IPS DF 6.9 (cell line): ENCODE measurements around the gene CNTNAP2.
"Not testable (repeated sequence)": the region's sequence is repeated elsewhere in the genome, so short reads cannot be mapped to it uniquely, and the experiment has no call there.

Experiments used
- DNase-seq: peaks from one replicate; pipeline ENCODE4 v3.0.0-alpha.2; 2013; ENCODE audit warnings: low read depth, low spot score
- H3K27ac ChIP-seq: one replicate; pipeline ENCODE4 v1.5.1; 2013; ENCODE audit warnings: low read length, control low read depth
- H3K27me3 ChIP-seq: 2 replicates; pipeline ENCODE4 v1.6.1; 2013; ENCODE audit warnings: mild to moderate bottlenecking, low read length; ENCODE audit not compliant: control insufficient read depth, insufficient read depth
- H3K36me3 ChIP-seq: 2 replicates; pipeline ENCODE4 v1.6.1; 2013; ENCODE audit warnings: low read length; ENCODE audit not compliant: control insufficient read depth, insufficient read depth
- H3K4me1 ChIP-seq: 2 replicates; pipeline ENCODE4 v1.6.1; 2013; ENCODE audit warnings: low read length; ENCODE audit not compliant: control insufficient read depth, insufficient read depth
- H3K4me3 ChIP-seq: 2 replicates; pipeline ENCODE4 v1.5.1; 2013; ENCODE audit warnings: mild to moderate bottlenecking, low read length
- H3K9me3 ChIP-seq: 2 replicates; pipeline ENCODE4 v1.6.1; 2013; ENCODE audit warnings: low read length, inconsistent platforms; ENCODE audit not compliant: control insufficient read depth, insufficient read depth
- WGBS: extraction: QIAGEN DNeasy Blood & Tissue Kit; methylation state at CpG from one replicate; pipeline ENCODE4 v1.1.7; 2013; ENCODE audit warnings: mixed read lengths, missing lambda C conversion rate; ENCODE audit not compliant: insufficient read length, insufficient coverage; 5-methylcytosine and 5-hydroxymethylcytosine counted together

Gene CNTNAP2

DNA sequence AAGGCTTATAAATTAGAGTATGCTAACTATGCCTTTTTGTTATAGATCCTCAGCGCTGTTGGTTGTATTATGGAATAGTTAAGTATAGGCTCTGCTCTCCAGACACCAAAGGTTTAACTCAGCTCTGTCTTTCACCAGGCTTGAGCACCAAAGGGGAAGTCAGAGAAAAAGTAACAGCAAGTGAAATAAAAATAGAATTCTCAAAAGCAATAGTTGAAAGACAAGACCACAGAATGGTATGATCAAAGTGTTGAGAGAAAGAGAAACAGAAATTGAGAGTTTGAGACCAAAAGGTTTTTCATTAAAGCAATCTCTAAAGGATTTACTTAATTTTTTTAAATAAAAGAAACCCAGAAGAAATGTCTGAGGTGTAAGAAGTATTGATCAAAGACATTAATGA is 1944.1 kb downstream of the CNTNAP2 start:
- WGBS, result no CpG with 5 or more reads among the region's 1 CpG
- no peak for DNase-seq
- Histone ChIP-seq H3K36me3 (no peaks in the 10 kb centered on the region), H3K4me1 (peaks cover 2% of the 10 kb centered on the region; the same call in 1 of the 2 replicates), H3K4me3 (no peak overlapping the region), H3K9me3 (no peaks in the 10 kb centered on the region), H3K27me3 (no peaks in the 10 kb centered on the region), H3K27ac (no peak overlapping the region)

GRCh38 chr7:148078111-148078510 is 1961.5 kb downstream of the CNTNAP2 start:
- H3K4me3 ChIP-seq, H3K27me3 ChIP-seq, H3K9me3 ChIP-seq, H3K4me1 ChIP-seq, H3K36me3 ChIP-seq, DNase-seq, H3K27ac ChIP-seq: not testable (repeated sequence)
- no CpG with 5 or more reads among the region's 4 CpGs for WGBS

DNA sequence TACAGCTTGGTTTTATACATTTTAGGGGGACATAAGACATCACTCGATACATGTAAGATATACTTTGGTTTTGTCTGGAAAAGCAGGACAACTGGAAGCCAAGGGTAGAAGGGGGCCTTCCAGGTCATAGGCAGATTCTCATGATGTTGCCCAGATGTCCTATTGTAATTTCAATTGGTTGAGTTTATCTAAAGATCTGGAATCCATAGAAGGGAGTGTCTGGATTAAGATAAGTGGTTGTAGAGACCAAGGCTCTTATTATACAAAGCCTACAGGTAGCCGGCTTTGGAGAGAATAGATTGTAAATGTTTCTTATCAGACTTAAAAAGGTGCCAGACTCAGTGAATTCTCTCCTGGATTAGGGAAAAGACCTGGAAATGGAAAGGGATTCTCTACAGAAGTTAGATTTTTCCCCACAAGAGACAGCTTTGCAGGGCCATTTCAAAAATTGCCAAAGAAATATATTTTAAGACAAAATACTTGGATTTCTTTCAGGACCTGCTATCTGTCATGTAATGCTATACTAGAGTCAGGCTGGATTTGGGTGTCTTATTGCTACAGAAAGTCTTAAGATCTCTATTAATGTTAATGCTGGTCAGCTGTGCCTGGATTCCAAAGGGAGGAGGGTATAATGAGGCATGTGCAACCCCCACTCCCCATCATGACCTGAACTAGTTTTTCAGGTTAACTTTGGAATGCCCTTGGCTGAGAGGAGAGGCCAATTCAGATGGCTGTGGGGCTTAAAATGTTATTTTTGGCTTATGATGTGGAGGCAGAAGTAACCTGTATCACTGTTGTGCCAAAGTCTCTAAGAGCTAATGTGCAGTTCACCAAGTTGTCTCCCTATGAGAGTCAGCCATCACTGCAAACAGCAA is 1962.8 kb downstream of the CNTNAP2 start:
- Histone ChIP-seq H3K4me1 (no peaks in the 10 kb centered on the region), H3K27me3 (no peaks in the 10 kb centered on the region), H3K4me3 (no peak overlapping the region), H3K27ac (no peak overlapping the region), H3K36me3 (no peaks in the 10 kb centered on the region), H3K9me3 (no peaks in the 10 kb centered on the region)
- WGBS, result no CpG with 5 or more reads among the region's 2 CpGs
- DNase-seq, result no peak

DNA sequence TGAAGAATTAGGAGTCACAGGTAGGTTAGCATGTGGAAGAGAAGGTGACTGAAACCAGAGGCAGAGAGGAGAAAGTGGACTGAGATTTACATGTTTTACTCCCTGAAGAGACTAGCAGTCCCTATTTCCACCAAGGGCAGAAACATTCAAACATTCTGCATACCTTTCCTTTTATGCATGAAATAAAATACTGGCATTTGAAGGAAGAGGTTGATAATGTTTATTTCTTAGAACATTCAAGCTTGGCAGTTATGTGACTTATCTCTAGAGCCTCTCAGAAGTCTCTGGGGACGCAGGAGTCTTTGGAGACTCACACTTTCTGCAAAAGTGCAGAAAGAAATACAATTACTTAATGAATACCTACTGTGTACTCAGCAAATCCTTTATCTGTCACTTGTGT is 1966.8 kb downstream of the CNTNAP2 start:
- Histone ChIP-seq H3K27me3 (no peaks in the 10 kb centered on the region), H3K27ac (no peak overlapping the region), H3K36me3 (no peaks in the 10 kb centered on the region), H3K4me3 (no peak overlapping the region), H3K9me3 (no peaks in the 10 kb centered on the region), H3K4me1 (no peaks in the 10 kb centered on the region)
- no peak for DNase-seq
- WGBS, result no CpG with 5 or more reads among the region's 1 CpG

GRCh38 chr7:148084138-148084537 is 1967.5 kb downstream of the CNTNAP2 start:
- DNase-seq, result peak; percentile 54
- WGBS, result no CpG with 5 or more reads among the region's 3 CpGs
- Histone ChIP-seq H3K27ac (no peak overlapping the region), H3K4me3 (no peak overlapping the region), H3K4me1 (no peaks in the 10 kb centered on the region), H3K36me3 (no peaks in the 10 kb centered on the region), H3K27me3 (no peaks in the 10 kb centered on the region), H3K9me3 (no peaks in the 10 kb centered on the region)

- WGBS, result no CpG with 5 or more reads among the region's 4 CpGs
- Histone ChIP-seq H3K4me1 (no peaks in the 10 kb centered on the region), H3K9me3 (no peaks in the 10 kb centered on the region), H3K27me3 (no peaks in the 10 kb centered on the region), H3K27ac (no peak overlapping the region), H3K4me3 (no peak overlapping the region), H3K36me3 (no peaks in the 10 kb centered on the region)
- no peak for DNase-seq
Measured at GRCh38 chr7:148091882-148092281, 1975.3 kb downstream of the CNTNAP2 start.

GRCh38 chr7:148093375-148094166 is 1977.0 kb downstream of the CNTNAP2 start:
- Histone ChIP-seq H3K4me1 (no peaks in the 10 kb centered on the region), H3K36me3 (no peaks in the 10 kb centered on the region), H3K27ac (no peak overlapping the region), H3K4me3 (no peak overlapping the region), H3K9me3 (no peaks in the 10 kb centered on the region), H3K27me3 (no peaks in the 10 kb centered on the region)
- DNase-seq, result no peak
- WGBS, result no CpG with 5 or more reads among the region's 9 CpGs

DNA sequence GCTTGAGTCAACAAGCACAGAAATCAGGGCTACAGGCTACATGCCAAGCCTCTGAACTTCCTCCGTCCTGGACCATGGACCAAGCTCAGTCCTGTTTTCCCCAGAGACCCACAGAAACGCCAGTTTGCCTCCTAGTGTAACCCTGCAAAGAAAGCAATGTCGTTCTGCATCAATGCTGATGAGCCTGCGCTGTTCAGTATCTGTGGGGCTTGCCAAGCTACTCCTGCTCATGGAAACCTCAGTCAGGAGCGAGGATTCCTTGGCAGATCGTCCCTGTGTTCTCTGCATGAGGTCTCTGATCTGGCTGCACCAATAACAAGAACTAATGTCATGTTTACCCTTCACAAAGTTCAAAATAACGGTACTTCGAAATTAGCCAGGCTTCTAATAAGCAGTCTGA is 1978.5 kb downstream of the CNTNAP2 start:
- no peak overlapping the region for H3K27ac ChIP-seq
- no peaks in the 10 kb centered on the region for H3K9me3 ChIP-seq
- H3K4me1 ChIP-seq, result no peaks in the 10 kb centered on the region
- DNase-seq, result no peak
- H3K4me3 ChIP-seq, result no peak overlapping the region
- H3K27me3 ChIP-seq, result no peaks in the 10 kb centered on the region
- H3K36me3 ChIP-seq, result no peaks in the 10 kb centered on the region
- no CpG with 5 or more reads among the region's 8 CpGs for WGBS

DNA sequence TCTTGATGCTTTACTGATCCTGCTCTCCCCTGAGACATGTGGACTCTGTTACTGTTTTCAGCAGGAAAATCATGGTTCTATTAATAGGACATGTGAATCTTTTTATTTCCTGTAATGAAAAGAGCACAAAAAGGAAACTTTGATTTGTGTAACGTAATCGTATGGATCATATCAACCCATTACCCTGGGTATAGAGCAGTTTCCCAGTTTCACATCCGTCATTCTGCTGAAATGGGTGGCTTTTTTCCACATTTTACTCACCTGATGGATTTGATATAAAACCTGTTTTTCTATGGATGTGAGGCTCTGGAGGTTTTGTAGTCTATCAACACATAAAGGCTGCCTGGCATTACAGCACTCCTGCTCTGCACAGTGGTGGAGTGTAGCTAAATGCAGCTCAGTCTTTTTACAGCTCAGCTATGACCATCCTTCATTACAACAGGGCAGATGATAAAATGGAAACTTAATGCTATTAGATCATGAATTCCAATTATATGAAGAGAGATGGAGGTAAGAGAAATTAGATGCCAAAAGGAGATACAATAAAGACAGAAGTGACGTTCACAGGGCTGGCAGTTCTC is 1987.6 kb downstream of the CNTNAP2 start:
- H3K27ac ChIP-seq, result no peak overlapping the region
- no peaks in the 10 kb centered on the region for H3K27me3 ChIP-seq
- no CpG with 5 or more reads among the region's 4 CpGs for WGBS
- H3K4me3 ChIP-seq, result no peak overlapping the region
- no peaks in the 10 kb centered on the region for H3K36me3 ChIP-seq
- no peak for DNase-seq
- no peaks in the 10 kb centered on the region for H3K9me3 ChIP-seq
- H3K4me1 ChIP-seq, result peaks cover 1% of the 10 kb centered on the region

- Histone ChIP-seq H3K9me3 (no peaks in the 10 kb centered on the region), H3K36me3 (no peaks in the 10 kb centered on the region), H3K4me3 (no peak overlapping the region), H3K27me3 (no peaks in the 10 kb centered on the region), H3K4me1 (peaks cover 1% of the 10 kb centered on the region), H3K27ac (no peak overlapping the region)
- no peak for DNase-seq
- WGBS, result no CpG with 5 or more reads among the region's 2 CpGs
Measured at GRCh38 chr7:148104924-148105323, 1988.3 kb downstream of the CNTNAP2 start.
